Measurements from ENCODE around the gene GAS2.

Gene GAS2

GRCh38 chr11:22851477-22851876, 185.1 kb downstream of the GAS2 start:
- Histone ChIP-seq H3K4me3 (ENCODE audit: control insufficient read depth in 1 of 7, extremely low read depth in 1 of 7, insufficient read depth in 4 of 7, low read depth in 2 of 7, low read length in 6 of 7) (no peak overlapping the region), H3K36me3 (ENCODE audit: control insufficient read depth in 4 of 4, insufficient read depth in 4 of 4, low read length in 3 of 4) (no peaks in the 10 kb centered on the region), H3K27ac (ENCODE audit: insufficient read depth in 1 of 2, low read depth in 1 of 2, low read length in 2 of 2, poor library complexity in 1 of 2, severe bottlenecking in 2 of 2) (no peak overlapping the region), H3K4me1 (ENCODE audit: control extremely low read depth in 1 of 4, control insufficient read depth in 4 of 4, insufficient read depth in 4 of 4, low read length in 3 of 4) (peaks cover 0 to 12% (median 5%) of the 10 kb centered on the region in 4 experiments), H3K27me3 (replicated peaks in 2 of 5; ENCODE audit: control insufficient read depth in 4 of 5, insufficient read depth in 5 of 5, low read length in 4 of 5) (no peaks in the 10 kb centered on the region), H3K9me3 (ENCODE audit: control extremely low read depth in 1 of 5, control insufficient read depth in 4 of 5, insufficient read depth in 2 of 5, low read depth in 1 of 5, low read length in 4 of 5) (peaks cover 0 to 5% (median 0%) of the 10 kb centered on the region in 5 experiments)
- peak in 2 of 3 donors; percentile 58 to 74 for DNase-seq
- POLR2A ChIA-PET: interaction anchor here (0.5 to 0.6 kb wide), 2 partner anchors 18 to 1004 kb away, joined by 4 to 5 read pairs; no protein-coding TSS in a partner anchor
- CTCF ChIA-PET: interaction anchor here (0.7 to 1.4 kb wide), 2 partner anchors 13 to 1878 kb away, joined by 3 read pairs; no protein-coding TSS in a partner anchor

- H3K4me3 ChIP-seq (ENCODE audit: control insufficient read depth in 1 of 7, extremely low read depth in 1 of 7, insufficient read depth in 4 of 7, low read depth in 2 of 7, low read length in 6 of 7): no peak overlapping the region
- no peak overlapping the region for H3K27ac ChIP-seq (ENCODE audit: insufficient read depth in 1 of 2, low read depth in 1 of 2, low read length in 2 of 2, poor library complexity in 1 of 2, severe bottlenecking in 2 of 2)
- peak in 2 of 3 donors; percentile 3 to 6 for DNase-seq
- POLR2A ChIA-PET: no interaction called here
- no peaks in the 10 kb centered on the region for H3K4me1 ChIP-seq (ENCODE audit: control extremely low read depth in 1 of 4, control insufficient read depth in 4 of 4, insufficient read depth in 4 of 4, low read length in 3 of 4)
- no peaks in the 10 kb centered on the region for H3K9me3 ChIP-seq (ENCODE audit: control extremely low read depth in 1 of 5, control insufficient read depth in 4 of 5, insufficient read depth in 2 of 5, low read depth in 1 of 5, low read length in 4 of 5)
- H3K36me3 ChIP-seq (ENCODE audit: control insufficient read depth in 4 of 4, insufficient read depth in 4 of 4, low read length in 3 of 4): peaks cover 0 to 6% (median 0%) of the 10 kb centered on the region in 4 experiments
- CTCF ChIA-PET: interaction anchor here (2.2 kb wide), 1 partner anchor 17 kb away, joined by 5 read pairs; no protein-coding TSS in a partner anchor
- H3K27me3 ChIP-seq (replicated peaks in 2 of 5; ENCODE audit: control insufficient read depth in 4 of 5, insufficient read depth in 5 of 5, low read length in 4 of 5): no peaks in the 10 kb centered on the region
- WGBS (ENCODE audit: insufficient coverage): 80% methylated on average over 6 of the region's 6 CpGs
Observed at GRCh38 chr11:22859756-22860155, 193.3 kb downstream of the GAS2 start.

GRCh38 chr11:22860241-22860640, 193.8 kb downstream of the GAS2 start, which contains the start of gene CCDC179:
Gene CCDC179 (minus strand): TSS chr11:22860474. CDS start chr11:22860421, 53 bp downstream.
- Histone ChIP-seq H3K4me1 (ENCODE audit: control extremely low read depth in 1 of 4, control insufficient read depth in 4 of 4, insufficient read depth in 4 of 4, low read length in 3 of 4) (no peaks in the 10 kb centered on the region), H3K9me3 (ENCODE audit: control extremely low read depth in 1 of 5, control insufficient read depth in 4 of 5, insufficient read depth in 2 of 5, low read depth in 1 of 5, low read length in 4 of 5) (no peaks in the 10 kb centered on the region), H3K4me3 (ENCODE audit: control insufficient read depth in 1 of 7, extremely low read depth in 1 of 7, insufficient read depth in 4 of 7, low read depth in 2 of 7, low read length in 6 of 7) (no peak within 1 kb of the TSS), H3K27me3 (replicated peaks in 2 of 5; ENCODE audit: control insufficient read depth in 4 of 5, insufficient read depth in 5 of 5, low read length in 4 of 5) (no peaks in the 10 kb centered on the region), H3K27ac (ENCODE audit: insufficient read depth in 1 of 2, low read depth in 1 of 2, low read length in 2 of 2, poor library complexity in 1 of 2, severe bottlenecking in 2 of 2) (no peak within 1 kb of the TSS), H3K36me3 (ENCODE audit: control insufficient read depth in 4 of 4, insufficient read depth in 4 of 4, low read length in 3 of 4) (peaks cover 0 to 6% (median 0%) of the 10 kb centered on the region in 4 experiments)
- 97% methylated on average over 4 of the region's 4 CpGs for WGBS (ENCODE audit: insufficient coverage)
- ChIA-PET POLR2A (no interaction called here), CTCF (interaction anchor here (2.2 kb wide), 1 partner anchor 16 kb away, joined by 5 read pairs; no protein-coding TSS in a partner anchor)
- no peak for DNase-seq
